DMS153 (cell line): ENCODE measurements around the gene ELAPOR1.

ENCODE experiments used
- DNase-seq: peaks from one replicate; lab custom pipeline; 2025; lab: John Stamatoyannopoulos, UW

Gene ELAPOR1

GRCh38 chr1:109094871-109095270 is 19.0 kb upstream of the ELAPOR1 start:
- DNase-seq, result no peak

GRCh38 chr1:109095631-109096030 is 18.3 kb upstream of the ELAPOR1 start:
- DNase-seq, result no peak

GRCh38 chr1:109096120-109096519 is 17.8 kb upstream of the ELAPOR1 start:
- no peak for DNase-seq

- peak; percentile 95 for DNase-seq
These were observed 13.8 kb upstream of the ELAPOR1 start for GRCh38 chr1:109099938-109100773.

- DNase-seq, result no peak
These were observed 9.4 kb upstream of the ELAPOR1 start for GRCh38 chr1:109104364-109105151.

- no peak for DNase-seq
These were observed 8.0 kb upstream of the ELAPOR1 start for GRCh38 chr1:109105881-109106280.

- no peak for DNase-seq
These were observed 6.1 kb upstream of the ELAPOR1 start for GRCh38 chr1:109107785-109108184.

GRCh38 chr1:109109906-109110305 is 4.0 kb upstream of the ELAPOR1 start:
- DNase-seq, result no peak

- DNase-seq, result no peak
These were observed 2.4 kb upstream of the ELAPOR1 start for GRCh38 chr1:109111386-109112055.

GRCh38 chr1:109112056-109112651 is 1.8 kb upstream of the ELAPOR1 start:
- DNase-seq, result peak; percentile 38

GRCh38 chr1:109112652-109113285 is 1.1 kb upstream of the ELAPOR1 start:
- peak; percentile 88 for DNase-seq

GRCh38 chr1:109114342-109114674 is 393 bp downstream of the ELAPOR1 start:
- DNase-seq, result no peak

- no peak for DNase-seq
These were observed 1.8 kb downstream of the ELAPOR1 start for GRCh38 chr1:109115685-109116084.

GRCh38 chr1:109116286-109116685 is 2.4 kb downstream of the ELAPOR1 start:
- DNase-seq, result peak; percentile 93

GRCh38 chr1:109118089-109118488 is 4.2 kb downstream of the ELAPOR1 start:
- no peak for DNase-seq

GRCh38 chr1:109120356-109120755 is 6.4 kb downstream of the ELAPOR1 start:
- no peak for DNase-seq

GRCh38 chr1:109131059-109131458 is 17.1 kb downstream of the ELAPOR1 start:
- no peak for DNase-seq

- no peak for DNase-seq
These were observed 17.9 kb downstream of the ELAPOR1 start for GRCh38 chr1:109131800-109132199.

GRCh38 chr1:109133002-109133706 is 19.2 kb downstream of the ELAPOR1 start:
- no peak for DNase-seq

- DNase-seq, result no peak
These were observed 19.9 kb downstream of the ELAPOR1 start for GRCh38 chr1:109133815-109134214.

- DNase-seq, result peak; percentile 39
These were observed 20.5 kb downstream of the ELAPOR1 start for GRCh38 chr1:109134423-109134822.
